GM12878 (cell line): ENCODE results near the gene DDX11. TPM values are rescaled to one million over a fixed set of nuclear protein-coding genes. Genes with fewer than 3 reads are reported as not detected.

Source experiments
- ATAC-seq: fragments of 200-7000 bp; cut with Tn5 transposase; 3 replicates; pipeline ENCODE4 v1.9.1; 2020; ENCODE audit warnings: mild to moderate bottlenecking, moderate library complexity
- BruUV-seq: library from RNA; stranded (reverse); fragments of 400-500 nt; replicated peaks from 2 replicates; lab custom pipeline; 2021; lab: Mats Ljungman, UMichigan
- CTCF ChIA-PET: fragments of 300-600 bp; sonication (Branson Sonifier 250); formaldehyde crosslinking; extraction: SDS; loops from one replicate; lab custom pipeline; 2021; ENCODE audit warnings: inconsistent platforms; lab: Yijun Ruan, JAX
- POLR2A ChIA-PET: fragments of 350-600 bp; formaldehyde crosslinking; extraction: SDS; loops from one replicate; lab custom pipeline; 2021; ENCODE audit warnings: inconsistent platforms; lab: Charles Lee
- RAD21 ChIA-PET: fragments of 300-600 bp; sonication (Branson Sonifier 250); formaldehyde crosslinking; loops from one replicate; lab custom pipeline; 2023; ENCODE audit warnings: antibody characterized with exemption; ENCODE audit not compliant: unreplicated experiment; lab: Charles Lee
- SMC1A ChIA-PET: fragments of 300-600 bp; sonication (Branson Sonifier 250); formaldehyde crosslinking; loops from one replicate; lab custom pipeline; 2023; ENCODE audit not compliant: unreplicated experiment, uncharacterized antibody; lab: Charles Lee
- DNase-seq: peaks from one replicate; pipeline ENCODE4 v3.0.0-alpha.2; 2011; ENCODE audit warnings: low read depth, low spot score
- FAIRE-seq: peaks from 3 replicates; lab custom pipeline; 2011; peaks lifted over from hg19 to GRCh38; lab: Jason Lieb, UNC
- H2AFZ ChIP-seq: 2 replicates; pipeline ENCODE4 v1.6.0; 2011; ENCODE audit warnings: low read depth, low read length, control low read depth; ENCODE audit not compliant: control insufficient read depth
- H3K27ac ChIP-seq: 2 replicates; pipeline ENCODE4 v1.5.1; 2011; ENCODE audit warnings: control low read depth; ENCODE audit not compliant: control insufficient read depth, insufficient read depth
- H3K27me3 ChIP-seq, 2 experiments: replicated peaks in 1 of 2; 2 replicates each; pipeline versions ENCODE4 v1.6.0 to v1.6.1; 2011; ENCODE audit warnings: low read length in 1 of 2; ENCODE audit not compliant: control insufficient read depth in 2 of 2, insufficient read depth in 2 of 2
- H3K36me3 ChIP-seq, 2 experiments: 2 replicates each; pipeline ENCODE4 v1.5.1; 2011; ENCODE audit warnings: low read length in 1 of 2; ENCODE audit not compliant: control insufficient read depth in 2 of 2, insufficient read depth in 2 of 2
- H3K4me1 ChIP-seq: 2 replicates; pipeline ENCODE4 v1.6.1; 2011; ENCODE audit warnings: mild to moderate bottlenecking, low read length, moderate library complexity, mixed read lengths; ENCODE audit not compliant: control insufficient read depth, insufficient read depth
- H3K4me2 ChIP-seq: 2 replicates; pipeline ENCODE4 v1.6.0; 2011; ENCODE audit warnings: control low read depth; ENCODE audit not compliant: control insufficient read depth, insufficient read depth
- H3K4me3 ChIP-seq: fragments of 200-600 bp; sonication (generic); 2 replicates; pipeline ENCODE4 v1.5.1; 2016
- H3K79me2 ChIP-seq: 2 replicates; pipeline ENCODE4 v1.6.0; 2011; ENCODE audit warnings: low read length; ENCODE audit not compliant: control insufficient read depth, insufficient read depth
- H3K9ac ChIP-seq: 2 replicates; pipeline ENCODE4 v1.8.0; 2011; ENCODE audit warnings: low read length, control low read depth, mixed read lengths; ENCODE audit not compliant: control insufficient read depth, insufficient read depth
- H3K9me3 ChIP-seq: replicated peaks from 3 replicates; pipeline ENCODE4 v1.5.1; 2011; ENCODE audit warnings: mild to moderate bottlenecking, low read length; ENCODE audit not compliant: control insufficient read depth, insufficient read depth
- H4K20me1 ChIP-seq: 2 replicates; pipeline ENCODE4 v1.6.0; 2011; ENCODE audit not compliant: control insufficient read depth, insufficient read depth
- BACH1 ChIP-seq: fragments of 450-650 bp; IDR thresholded peaks from 2 replicates; pipeline ENCODE4 v1.6.1; 2017; ENCODE audit warnings: mild to moderate bottlenecking, borderline replicate concordance
- CTCF ChIP-seq, 3 experiments: IDR thresholded peaks in 2 of 3; conservative IDR thresholded peaks in 1 of 3; 2 replicates each; pipeline ENCODE4 v1.5.1; 2011; ENCODE audit warnings: low read depth in 3 of 3, low read length in 3 of 3, mild to moderate bottlenecking in 3 of 3, control low read depth in 2 of 3, moderate library complexity in 2 of 3, inconsistent platforms in 1 of 3, mixed read lengths in 1 of 3; ENCODE audit not compliant: control insufficient read depth in 2 of 3, insufficient read depth in 1 of 3; ENCODE audit errors: extremely low read depth in 1 of 3
- ETV6 ChIP-seq, 2 experiments: fragments of 450-650 bp in 1 of 2; IDR thresholded peaks in 1 of 2; conservative IDR thresholded peaks in 1 of 2; 2 replicates each; pipeline ENCODE4 v1.6.1; 2014; ENCODE audit warnings: antibody characterized with exemption in 1 of 2, borderline replicate concordance in 1 of 2, low read depth in 1 of 2, mild to moderate bottlenecking in 1 of 2, moderate library complexity in 1 of 2
- FOS ChIP-seq: IDR thresholded peaks from 3 replicates; pipeline ENCODE4 v1.6.1; 2011; ENCODE audit warnings: borderline replicate concordance; ENCODE audit not compliant: insufficient read length; ENCODE audit errors: extremely low read depth
- NR2C1 ChIP-seq: fragments of 450-650 bp; IDR thresholded peaks from 2 replicates; pipeline ENCODE4 v1.6.1; 2017; ENCODE audit warnings: antibody characterized with exemption, mild to moderate bottlenecking, moderate library complexity
- PAX5 ChIP-seq: IDR thresholded peaks from 2 replicates; pipeline ENCODE4 v1.6.1; 2011; ENCODE audit warnings: low read depth, low read length, borderline replicate concordance
- SKIL ChIP-seq: fragments of 450-650 bp; IDR thresholded peaks from 2 replicates; pipeline ENCODE4 v1.6.1; 2017; ENCODE audit warnings: mild to moderate bottlenecking, low read depth, inconsistent platforms; ENCODE audit not compliant: poor library complexity, severe bottlenecking
- YBX1 ChIP-seq: fragments of 450-650 bp; IDR thresholded peaks from 2 replicates; pipeline ENCODE4 v1.6.1; 2016; ENCODE audit warnings: antibody characterized with exemption
- WGBS: methylation state at CpG from one replicate; pipeline ENCODE4 v1.1.6; 2016; ENCODE audit warnings: low lambda C conversion rate; ENCODE audit not compliant: insufficient replicate concordance, insufficient coverage; ENCODE audit errors: missing lambda C conversion rate; 5-methylcytosine and 5-hydroxymethylcytosine counted together
- in situ Hi-C: fragments of 300-500 bp; cut with MboI; formaldehyde crosslinking; loops from 9 replicates; pipeline ENCODE4 v1.14.3; 2018; ENCODE audit warnings: mixed read lengths
- intact Hi-C: fragments of 100-400 bp; cut with micrococcal nuclease; formaldehyde crosslinking; loops from one replicate; pipeline ENCODE4 v1.14.2; 2022; ENCODE audit not compliant: unreplicated experiment
- polyA plus RNA-seq, 11 experiments: library from polyadenylated mRNA; depleted of rRNA in 4 of 11; unstranded in 6 of 11; stranded (reverse) in 5 of 11; fragments of >200 nt; fragmentation: Nextera tagmentation in 4 of 11; fragmentation: Illumina TruSeq in 1 of 11; extraction: Ambion mirVana in 4 of 11; extraction: Trizol in 1 of 11; gene quantifications; 1 replicate in 1 of 11; 2 replicates in 10 of 11; pipeline versions ENCODE4 v1.2.1 to v1.2.3, GENCODE V29; 2011 to 2016; ENCODE audit warnings: inconsistent platforms in 2 of 11, missing spikeins in 2 of 11, low read depth in 1 of 11
- total RNA-seq, 4 experiments: library from RNA; depleted of rRNA in 3 of 4; stranded (reverse); fragments of >200 nt in 3 of 4; fragmentation: Illumina TruSeq in 1 of 4; extraction: Trizol in 1 of 4; gene quantifications; 2 replicates each; pipeline versions ENCODE4 v1.2.1 to v1.2.3, GENCODE V29; 2013 to 2021
- TF ChIP-seq, protein P1 (sequence below): fragments of 450-650 bp; IDR thresholded peaks from 2 replicates; pipeline ENCODE4 v1.6.1; 2016; ENCODE audit warnings: mild to moderate bottlenecking
- TF ChIP-seq, protein P2 (sequence below): fragments of 450-650 bp; formaldehyde crosslinking; IDR thresholded peaks from 2 replicates; pipeline ENCODE4 v1.4.0; 2020; ENCODE audit warnings: mild to moderate bottlenecking, moderate library complexity

DDX11 gene
- total and polyA plus RNA-seq, 10 of the 15 experiments (the other 5 are each of a cell fraction or from before 2014, with no cell fraction given) = 3.8 to 94.2 (median 46.3) TPM

- intact Hi-C loops (no loop called here), in situ Hi-C loops (no loop called here)
- ChIA-PET POLR2A (no interaction called here), CTCF (no interaction called here), RAD21 (no interaction called here), SMC1A (no interaction called here)
- Histone ChIP-seq H4K20me1 (no peaks in the 10 kb centered on the region), H3K36me3 (no peaks in the 10 kb centered on the region), H3K4me1 (no peaks in the 10 kb centered on the region), H3K27ac (no peak overlapping the region), H2AFZ (no peak overlapping the region), H3K4me3 (no peak overlapping the region), H3K4me2 (no peak overlapping the region), H3K9ac (no peak overlapping the region), H3K27me3 (peaks cover 0 to 2% of the 10 kb centered on the region in 2 experiments; a peak in 2 of 4 replicates), H3K79me2 (no peaks in the 10 kb centered on the region), H3K9me3 (no peaks in the 10 kb centered on the region)
- 12% methylated on average over 4 of the region's 4 CpGs for WGBS
- FAIRE-seq = no peak
- no peak for ATAC-seq
- BruUV-seq = no TSS peak
- TF ChIP-seq YBX1 = no peak
- no peak for TF ChIP-seq BACH1
- no peak for TF ChIP-seq SKIL
- TF ChIP-seq, protein P1, sequence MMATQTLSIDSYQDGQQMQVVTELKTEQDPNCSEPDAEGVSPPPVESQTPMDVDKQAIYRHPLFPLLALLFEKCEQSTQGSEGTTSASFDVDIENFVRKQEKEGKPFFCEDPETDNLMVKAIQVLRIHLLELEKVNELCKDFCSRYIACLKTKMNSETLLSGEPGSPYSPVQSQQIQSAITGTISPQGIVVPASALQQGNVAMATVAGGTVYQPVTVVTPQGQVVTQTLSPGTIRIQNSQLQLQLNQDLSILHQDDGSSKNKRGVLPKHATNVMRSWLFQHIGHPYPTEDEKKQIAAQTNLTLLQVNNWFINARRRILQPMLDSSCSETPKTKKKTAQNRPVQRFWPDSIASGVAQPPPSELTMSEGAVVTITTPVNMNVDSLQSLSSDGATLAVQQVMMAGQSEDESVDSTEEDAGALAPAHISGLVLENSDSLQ = no peak
- no peak for TF ChIP-seq CTCF (IDR thresholded peaks at IDR 0.05 in 2 of 3, conservative IDR thresholded peaks at IDR 0.05 in 1 of 3; ENCODE audit: control insufficient read depth in 2 of 3, extremely low read depth in 1 of 3, insufficient read depth in 1 of 3, low read depth in 3 of 3, low read length in 3 of 3)
- no peak for TF ChIP-seq ETV6 (conservative IDR thresholded peaks at IDR 0.05 in 1 of 2, IDR thresholded peaks at IDR 0.05 in 1 of 2; ENCODE audit: borderline replicate concordance in 1 of 2, low read depth in 1 of 2)
- no peak for TF ChIP-seq FOS
- no peak for TF ChIP-seq PAX5
- TF ChIP-seq NR2C1 = no peak
- TF ChIP-seq, protein P2, sequence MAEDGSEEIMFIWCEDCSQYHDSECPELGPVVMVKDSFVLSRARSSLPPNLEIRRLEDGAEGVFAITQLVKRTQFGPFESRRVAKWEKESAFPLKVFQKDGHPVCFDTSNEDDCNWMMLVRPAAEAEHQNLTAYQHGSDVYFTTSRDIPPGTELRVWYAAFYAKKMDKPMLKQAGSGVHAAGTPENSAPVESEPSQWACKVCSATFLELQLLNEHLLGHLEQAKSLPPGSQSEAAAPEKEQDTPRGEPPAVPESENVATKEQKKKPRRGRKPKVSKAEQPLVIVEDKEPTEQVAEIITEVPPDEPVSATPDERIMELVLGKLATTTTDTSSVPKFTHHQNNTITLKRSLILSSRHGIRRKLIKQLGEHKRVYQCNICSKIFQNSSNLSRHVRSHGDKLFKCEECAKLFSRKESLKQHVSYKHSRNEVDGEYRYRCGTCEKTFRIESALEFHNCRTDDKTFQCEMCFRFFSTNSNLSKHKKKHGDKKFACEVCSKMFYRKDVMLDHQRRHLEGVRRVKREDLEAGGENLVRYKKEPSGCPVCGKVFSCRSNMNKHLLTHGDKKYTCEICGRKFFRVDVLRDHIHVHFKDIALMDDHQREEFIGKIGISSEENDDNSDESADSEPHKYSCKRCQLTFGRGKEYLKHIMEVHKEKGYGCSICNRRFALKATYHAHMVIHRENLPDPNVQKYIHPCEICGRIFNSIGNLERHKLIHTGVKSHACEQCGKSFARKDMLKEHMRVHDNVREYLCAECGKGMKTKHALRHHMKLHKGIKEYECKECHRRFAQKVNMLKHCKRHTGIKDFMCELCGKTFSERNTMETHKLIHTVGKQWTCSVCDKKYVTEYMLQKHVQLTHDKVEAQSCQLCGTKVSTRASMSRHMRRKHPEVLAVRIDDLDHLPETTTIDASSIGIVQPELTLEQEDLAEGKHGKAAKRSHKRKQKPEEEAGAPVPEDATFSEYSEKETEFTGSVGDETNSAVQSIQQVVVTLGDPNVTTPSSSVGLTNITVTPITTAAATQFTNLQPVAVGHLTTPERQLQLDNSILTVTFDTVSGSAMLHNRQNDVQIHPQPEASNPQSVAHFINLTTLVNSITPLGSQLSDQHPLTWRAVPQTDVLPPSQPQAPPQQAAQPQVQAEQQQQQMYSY (CRISPR knock-in tag) = no peak
- no peak for DNase-seq
Observed at GRCh38 chr12:31035967-31036665, 37.5 kb upstream of the DDX11 start.
